NCI-H82 (cell line): ENCODE results near the gene BRF1.
"Not testable (repeated sequence)": the region's sequence is repeated elsewhere in the genome, so short reads cannot be mapped to it uniquely, and the experiment has no call there.

ENCODE experiments used
- DNase-seq: peaks from one replicate; lab custom pipeline; 2025; lab: John Stamatoyannopoulos, UW

BRF1 gene, protein sequence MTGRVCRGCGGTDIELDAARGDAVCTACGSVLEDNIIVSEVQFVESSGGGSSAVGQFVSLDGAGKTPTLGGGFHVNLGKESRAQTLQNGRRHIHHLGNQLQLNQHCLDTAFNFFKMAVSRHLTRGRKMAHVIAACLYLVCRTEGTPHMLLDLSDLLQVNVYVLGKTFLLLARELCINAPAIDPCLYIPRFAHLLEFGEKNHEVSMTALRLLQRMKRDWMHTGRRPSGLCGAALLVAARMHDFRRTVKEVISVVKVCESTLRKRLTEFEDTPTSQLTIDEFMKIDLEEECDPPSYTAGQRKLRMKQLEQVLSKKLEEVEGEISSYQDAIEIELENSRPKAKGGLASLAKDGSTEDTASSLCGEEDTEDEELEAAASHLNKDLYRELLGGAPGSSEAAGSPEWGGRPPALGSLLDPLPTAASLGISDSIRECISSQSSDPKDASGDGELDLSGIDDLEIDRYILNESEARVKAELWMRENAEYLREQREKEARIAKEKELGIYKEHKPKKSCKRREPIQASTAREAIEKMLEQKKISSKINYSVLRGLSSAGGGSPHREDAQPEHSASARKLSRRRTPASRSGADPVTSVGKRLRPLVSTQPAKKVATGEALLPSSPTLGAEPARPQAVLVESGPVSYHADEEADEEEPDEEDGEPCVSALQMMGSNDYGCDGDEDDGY

DNA sequence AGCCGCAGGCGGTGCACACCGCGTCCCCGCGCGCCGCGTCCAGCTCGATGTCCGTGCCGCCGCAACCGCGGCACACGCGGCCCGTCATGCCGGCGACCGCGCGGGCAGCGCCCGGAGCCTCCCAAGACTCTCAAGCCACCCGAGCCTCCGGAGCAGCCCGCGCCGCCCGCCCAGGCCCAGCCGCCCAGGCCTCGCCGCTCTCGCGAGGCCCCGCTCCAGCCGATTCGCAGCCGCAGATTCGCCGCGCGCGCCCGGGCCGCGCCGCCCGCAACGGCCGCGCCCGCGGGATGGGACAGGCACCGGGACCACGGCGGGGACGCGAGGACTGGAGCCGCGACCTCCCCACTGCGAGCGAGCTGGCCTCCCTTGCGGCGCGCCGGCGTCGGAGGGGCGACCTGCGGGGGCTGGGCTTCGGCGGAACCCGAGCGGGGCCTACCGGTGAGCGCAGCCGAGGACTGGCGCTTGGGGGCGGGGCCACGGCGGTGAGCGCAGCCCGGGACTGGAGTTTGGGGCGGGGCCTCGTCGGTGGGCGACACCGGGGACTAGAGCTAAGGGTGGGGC lies at the start of gene BRF1:
BRF1 (minus strand) TSS at position 460 of the 561 bp plus-strand sequence; CDS start at position 88, 372 bp downstream.
- peak; percentile 95 for DNase-seq

DNA sequence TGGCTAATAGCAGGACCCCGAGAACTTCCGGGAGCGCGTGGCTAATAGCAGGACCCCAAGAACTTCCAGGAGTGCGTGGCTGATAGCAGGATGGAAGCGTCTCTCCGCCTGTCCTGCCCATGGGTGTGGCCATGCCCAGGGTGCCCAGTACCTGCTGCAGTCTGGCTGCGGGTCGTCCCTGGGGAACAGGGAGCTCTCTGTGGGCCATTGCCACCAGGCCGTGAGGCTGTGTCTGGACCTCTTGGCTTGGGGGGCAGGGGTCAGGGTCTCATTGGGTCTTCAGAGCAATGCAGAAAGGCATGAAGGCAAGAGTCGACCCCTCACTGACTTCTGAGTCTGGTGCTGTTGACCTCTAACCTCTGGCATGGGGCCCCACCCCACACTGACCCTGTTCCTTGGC lies 49.2 kb upstream of the BRF1 start:
- no peak for DNase-seq

DNA sequence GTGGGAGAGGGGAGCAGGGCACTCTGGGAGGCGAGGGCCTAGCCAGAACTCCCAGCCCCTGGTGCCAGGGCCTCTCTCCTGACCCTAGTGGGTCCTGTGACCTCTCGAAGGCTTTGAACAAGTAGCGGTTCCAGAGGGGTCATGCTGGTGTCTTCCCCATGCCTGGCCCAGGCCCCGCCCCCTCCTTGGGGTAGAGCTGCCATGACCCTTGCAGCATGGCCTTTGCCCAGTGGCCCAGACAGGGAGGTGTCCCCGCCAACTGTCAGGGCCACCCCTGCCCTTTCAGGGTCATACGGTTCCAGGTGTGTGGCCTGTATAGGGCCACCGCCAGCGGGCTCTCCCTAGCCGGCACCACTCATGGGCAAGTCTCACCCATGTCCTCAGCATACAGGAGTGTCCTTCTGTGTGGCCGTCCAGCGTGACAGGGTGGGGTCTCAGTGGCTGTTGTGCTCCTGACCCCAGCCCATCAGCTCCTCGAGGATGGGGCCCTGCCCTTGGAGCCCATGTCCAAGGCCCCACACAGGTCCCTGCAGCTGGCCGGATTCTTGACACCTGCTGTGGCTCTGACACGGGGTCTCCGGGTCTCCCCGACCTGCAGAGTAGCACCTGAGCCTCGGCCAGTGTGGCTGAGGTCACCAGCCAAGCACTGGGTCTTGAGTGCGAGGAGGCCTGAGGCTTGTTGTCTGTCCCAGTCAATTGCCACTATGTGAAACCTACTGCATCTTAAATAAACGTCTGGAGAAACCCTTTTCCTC lies 48.3 kb upstream of the BRF1 start:
- no peak for DNase-seq

DNA sequence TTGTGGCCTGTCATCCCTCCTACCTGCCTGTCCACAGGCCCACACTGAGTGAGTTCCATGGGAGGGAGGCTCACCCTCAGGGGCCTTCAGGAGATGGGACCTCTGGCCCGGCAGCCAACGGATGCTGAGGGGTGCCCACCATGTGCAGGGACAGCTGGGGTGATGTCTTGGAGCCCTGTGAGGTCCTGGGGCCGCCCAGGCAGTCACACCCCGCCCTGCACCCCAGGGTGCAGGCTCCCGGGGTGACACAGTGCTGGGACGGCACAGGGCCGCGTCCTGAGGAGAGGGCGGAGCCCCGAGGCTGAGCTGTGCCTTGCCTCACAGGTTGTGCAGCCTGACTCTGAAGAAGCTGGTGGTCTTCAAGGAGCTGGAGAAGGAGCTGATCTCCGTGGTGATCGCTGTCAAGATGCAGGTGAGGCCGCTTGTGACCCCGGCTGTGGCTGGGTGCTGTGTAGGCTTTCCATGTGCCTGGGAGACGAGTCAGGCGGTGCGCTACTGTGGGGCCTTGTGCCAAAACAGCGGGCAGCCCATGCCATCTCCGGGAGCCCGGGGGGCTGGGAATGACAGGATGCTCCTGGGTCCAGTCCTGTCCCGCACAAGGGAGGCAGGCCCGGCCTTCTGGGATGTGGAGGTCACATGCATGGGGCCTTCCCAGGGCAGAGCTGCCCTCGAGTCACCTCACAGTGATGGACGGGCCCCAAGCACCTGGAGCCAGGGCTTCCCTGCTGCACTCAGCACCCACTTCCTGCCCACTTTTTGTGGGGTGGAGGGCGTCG lies 47.6 kb upstream of the BRF1 start:
- DNase-seq = no peak

DNA sequence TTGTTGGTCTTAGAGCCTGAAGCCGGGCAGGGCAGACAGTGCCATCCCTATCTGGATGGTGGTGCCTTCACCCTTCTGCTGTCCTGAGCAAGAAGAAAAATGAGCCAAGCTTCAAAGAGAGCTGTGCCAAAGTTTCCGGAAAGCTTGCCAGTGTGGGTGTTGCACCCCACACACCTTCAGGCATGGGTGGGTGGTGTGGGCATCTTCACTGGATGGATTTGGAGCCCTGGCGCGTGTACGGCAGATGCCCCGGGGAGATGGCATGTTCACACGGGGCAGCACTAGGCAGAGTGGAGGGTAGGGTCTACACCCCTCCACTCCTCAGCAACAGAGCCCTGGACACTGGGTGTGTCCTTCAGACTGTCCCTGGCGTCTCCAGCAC lies 46.8 kb upstream of the BRF1 start:
- DNase-seq = no peak

DNA sequence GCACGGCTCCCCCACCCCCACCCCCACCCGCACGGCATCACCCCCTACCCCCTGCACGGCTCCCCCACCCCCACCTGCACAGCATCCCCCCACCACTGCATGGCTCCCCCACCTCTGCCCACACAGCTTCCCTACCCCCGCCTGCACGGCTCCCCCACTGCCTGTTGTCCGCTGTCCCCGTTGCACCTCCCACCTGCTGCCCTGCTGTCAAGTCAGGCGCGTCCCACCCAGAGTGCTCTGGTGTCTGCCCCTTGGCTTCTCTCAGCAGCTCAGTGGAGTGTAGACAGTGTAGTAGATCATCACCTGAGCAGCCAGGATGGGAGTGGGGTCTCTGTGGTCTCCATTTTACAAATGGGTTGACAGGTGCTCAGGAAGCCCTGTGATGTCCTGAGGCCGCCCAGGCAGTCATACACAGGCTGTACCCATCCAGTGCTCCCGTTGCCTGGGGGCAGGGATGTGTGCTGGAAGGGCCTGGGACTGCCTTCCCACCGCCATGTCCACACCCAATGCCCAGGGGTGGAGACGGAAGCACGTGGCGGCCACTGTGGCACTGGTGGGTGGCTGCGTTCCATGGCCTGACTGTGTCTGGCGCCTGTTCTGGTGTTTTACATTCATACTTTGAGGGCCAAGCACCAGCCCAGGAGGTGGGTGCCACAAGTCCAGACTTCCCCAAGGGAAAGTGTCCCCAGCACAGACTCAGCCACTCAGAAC lies 46.2 kb upstream of the BRF1 start:
- DNase-seq = no peak

DNA sequence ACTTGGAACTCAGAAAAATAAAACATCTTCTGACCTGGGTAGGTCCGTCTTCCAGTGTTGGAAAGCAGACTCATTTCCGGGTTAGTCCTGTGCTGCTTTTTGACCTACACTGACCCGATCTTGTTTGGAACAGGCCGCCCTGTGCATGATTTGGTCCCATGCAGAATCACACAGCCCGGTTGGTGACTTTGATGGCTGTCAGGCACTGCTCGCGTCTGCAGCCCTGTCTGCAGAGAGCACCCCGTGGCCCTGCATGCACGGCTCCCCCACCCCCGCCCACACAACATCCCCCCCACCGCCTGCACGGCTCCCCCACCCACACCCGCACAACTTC lies 45.4 kb upstream of the BRF1 start:
- DNase-seq = no peak

DNA sequence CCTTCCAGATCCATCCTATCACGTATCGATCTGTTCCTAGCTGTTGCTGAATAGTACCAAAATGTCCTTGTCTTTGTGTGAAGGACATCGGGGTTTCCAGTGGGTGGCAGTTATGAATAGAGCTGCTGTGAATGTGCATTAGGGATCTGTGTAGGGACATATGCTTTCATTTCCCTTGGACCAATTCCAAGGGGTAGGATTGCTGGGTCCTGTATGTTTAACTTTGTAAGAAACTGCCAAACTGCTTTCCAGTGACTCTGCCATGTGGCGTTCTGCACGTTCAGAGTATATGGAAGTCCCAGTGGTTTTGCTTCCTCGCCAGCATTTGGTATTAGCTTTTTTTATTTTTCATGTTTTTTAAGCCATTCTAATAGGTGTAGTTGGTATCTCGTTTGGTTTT lies 42.4 kb upstream of the BRF1 start:
- peak; percentile 12 for DNase-seq

DNA sequence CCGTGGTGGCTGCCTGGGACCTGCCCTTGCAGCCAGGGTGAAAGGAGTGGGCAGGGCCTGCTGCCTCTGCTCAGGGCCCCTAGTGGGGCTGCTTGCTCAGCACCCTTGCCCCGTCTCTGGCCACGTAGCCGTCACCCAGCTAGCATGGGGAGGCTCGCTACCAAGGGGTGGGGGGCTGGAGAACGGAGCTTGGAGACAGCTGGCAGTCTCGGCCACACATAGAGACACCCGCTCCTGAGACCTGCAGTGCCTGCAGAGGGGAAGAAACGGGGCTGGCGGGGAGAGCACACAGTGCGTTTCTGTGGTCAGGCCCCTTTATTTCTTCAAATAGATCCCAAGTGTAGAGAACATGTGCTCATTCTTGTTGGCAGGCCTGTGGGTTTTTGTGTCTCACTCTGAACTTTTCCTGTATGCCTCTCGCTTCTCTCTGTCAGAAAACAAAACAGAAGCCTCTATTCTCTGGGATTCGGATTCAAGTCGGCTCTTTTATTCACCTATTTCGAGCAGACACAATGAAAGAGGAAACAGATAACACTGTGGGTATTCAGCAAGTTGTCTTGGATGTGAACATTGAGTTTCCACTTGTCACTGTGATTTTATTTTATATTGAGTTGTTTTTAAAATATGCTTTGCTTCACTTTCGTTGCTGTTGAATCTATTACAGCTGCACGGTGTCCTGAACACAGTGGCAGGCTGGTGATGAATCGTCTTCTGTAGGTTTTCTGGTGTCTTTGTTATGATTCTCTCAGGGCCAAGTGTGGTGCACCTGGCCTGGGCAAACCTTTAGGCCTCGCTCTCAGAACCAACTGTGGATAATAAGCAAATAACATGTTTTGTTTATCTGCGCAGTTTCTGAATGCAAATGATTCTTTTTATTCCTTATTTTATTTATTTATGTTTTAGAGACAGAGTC lies 40.3 kb upstream of the BRF1 start:
- no peak for DNase-seq

DNA sequence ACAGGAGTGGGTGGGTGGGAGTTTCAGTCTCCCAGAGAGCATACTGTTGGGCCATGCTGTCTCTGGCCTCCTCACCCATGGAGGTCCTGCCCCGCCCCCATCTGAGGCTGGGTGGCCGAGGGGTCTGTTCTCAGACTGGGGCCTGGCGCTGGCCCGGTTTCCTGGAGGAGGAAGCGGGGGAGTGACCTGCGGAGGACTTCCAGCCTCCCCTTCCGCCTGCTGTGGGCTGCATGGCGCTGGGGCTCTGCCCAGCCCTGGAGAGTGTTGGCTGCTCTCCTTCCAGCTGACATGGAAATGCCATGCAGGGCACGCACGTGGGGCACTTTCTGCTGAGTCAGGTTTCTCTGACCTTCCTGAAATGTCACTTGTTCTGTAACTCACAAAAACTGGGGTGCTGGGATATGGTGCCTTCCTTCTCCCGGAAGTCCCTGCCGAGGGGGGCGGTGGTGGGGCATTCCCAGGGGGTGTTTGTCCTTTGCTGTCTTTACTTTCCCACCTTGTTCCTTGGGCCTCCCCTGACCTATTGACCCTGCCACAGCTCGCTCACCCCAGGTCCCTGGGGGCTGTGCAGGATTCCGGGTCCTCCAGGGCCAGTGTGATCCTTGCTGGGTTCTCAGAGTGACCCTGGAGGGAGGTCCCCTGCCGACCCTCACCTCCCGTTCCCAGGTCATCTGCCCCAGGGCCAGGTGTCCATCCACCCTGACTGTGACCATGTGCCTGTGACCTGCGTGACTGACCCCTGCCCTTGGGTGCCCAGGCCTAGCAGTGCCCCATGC lies 37.4 kb upstream of the BRF1 start:
- no peak for DNase-seq

DNA sequence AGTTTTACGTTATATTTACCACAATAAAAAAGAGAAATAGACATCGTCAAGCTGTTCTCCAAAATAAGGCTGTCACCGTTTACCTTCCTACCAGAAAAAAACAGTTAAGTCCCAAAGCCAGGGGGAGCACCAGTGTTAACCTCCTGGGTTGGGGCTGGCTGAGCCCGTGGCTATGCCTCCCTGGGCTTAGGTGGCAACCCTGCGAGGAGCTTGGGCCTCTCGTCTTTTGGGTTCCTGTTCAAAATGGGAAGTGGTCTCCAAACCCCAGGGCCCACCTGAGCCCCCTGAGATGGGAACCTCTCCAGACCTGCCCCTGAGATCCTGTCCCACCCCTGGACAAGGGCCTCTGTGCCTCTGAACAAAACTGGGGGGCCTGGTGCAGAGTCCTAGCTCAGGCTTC lies 36.6 kb upstream of the BRF1 start:
- DNase-seq = no peak

DNA sequence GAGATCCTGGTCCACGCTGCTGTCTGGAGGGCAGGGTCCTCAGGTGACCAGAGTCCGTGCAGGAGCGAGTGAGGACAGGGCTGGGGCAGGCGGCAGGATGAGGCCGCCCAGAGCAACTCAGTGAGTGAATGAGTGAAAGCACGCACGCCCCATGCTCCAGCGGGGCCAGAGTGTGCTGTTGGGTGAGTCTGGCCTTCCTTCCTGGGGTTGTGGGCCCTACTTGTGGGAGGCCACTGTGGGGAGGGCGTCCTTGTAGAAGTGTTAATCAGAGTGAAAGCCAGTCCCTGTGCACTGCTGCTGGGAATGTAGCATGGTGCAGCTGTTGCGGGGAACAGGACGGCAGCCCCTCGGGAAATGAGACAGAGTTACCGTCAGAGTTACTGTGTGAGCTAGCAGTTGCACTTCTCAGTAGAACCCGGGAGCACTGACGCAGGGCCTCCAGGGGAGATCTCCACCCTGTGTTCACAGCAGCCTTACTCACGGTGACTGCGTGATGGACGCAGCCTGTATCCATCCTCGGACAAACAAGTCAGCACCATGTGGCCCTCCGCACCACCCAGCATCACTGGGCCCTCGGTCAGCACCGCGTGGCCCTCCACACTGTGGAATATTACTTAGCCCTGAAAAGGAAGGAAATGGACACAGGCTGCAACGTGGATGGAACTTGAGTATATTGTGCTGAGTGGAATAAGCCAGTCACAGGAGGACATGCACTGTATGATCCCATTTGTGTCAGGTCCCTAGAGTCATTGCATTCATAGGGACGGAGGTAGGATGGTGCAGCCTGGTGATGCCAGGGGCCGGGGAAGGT lies 35.9 kb upstream of the BRF1 start:
- no peak for DNase-seq

DNA sequence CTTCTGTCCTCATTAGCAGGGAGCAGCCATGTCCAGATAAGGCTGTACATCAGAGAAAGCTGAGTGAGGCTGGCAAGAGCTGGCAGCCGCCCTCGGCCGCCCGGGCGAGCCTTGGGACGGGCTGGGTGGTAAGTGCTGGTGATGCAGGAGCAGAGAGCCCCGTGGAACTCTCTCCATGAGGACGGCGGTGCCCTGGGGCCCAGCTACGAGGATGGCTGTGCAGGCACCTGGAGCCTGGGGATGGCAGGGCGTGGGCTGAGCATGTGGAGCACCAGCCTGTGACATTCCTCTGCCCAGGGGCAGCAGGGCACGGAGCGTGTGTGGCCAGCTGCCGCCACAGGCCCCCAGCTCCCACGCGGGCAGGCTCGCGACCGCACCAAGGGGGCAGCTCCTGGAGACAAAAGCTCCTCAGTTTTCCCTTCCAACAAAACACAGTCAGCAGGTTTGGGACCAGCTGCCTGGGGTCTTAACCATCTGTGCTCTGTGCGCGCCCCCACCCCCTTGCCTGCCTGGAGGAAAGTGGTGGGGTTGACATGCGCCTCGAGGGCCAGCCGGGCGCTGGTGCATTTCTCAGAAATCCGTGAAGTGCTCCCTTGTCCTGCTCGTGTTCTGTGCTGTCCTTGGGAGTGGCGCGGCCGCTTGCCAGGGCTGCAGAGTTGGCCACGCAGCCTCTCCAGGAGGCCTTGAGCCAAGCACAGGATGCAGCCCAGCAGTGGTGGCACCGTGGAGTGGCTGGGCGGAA lies 35.1 kb upstream of the BRF1 start:
- peak; percentile 10 for DNase-seq

DNA sequence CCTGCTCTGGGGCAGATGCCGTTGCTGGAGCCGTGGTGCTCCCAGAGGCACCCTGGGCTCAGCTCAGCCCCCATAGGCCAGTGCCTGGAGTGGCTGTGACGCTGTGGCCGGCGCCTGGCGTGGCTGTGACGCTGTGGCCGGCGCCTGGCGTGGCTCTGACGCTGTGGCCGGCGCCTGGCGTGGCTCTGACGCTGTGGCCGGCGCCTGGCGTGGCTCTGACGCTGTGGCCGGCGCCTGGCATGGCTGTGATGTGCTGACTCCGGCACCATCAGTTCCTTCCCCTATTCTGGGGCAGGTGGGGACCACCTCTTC lies 34.4 kb upstream of the BRF1 start:
- DNase-seq = not testable (repeated sequence)

DNA sequence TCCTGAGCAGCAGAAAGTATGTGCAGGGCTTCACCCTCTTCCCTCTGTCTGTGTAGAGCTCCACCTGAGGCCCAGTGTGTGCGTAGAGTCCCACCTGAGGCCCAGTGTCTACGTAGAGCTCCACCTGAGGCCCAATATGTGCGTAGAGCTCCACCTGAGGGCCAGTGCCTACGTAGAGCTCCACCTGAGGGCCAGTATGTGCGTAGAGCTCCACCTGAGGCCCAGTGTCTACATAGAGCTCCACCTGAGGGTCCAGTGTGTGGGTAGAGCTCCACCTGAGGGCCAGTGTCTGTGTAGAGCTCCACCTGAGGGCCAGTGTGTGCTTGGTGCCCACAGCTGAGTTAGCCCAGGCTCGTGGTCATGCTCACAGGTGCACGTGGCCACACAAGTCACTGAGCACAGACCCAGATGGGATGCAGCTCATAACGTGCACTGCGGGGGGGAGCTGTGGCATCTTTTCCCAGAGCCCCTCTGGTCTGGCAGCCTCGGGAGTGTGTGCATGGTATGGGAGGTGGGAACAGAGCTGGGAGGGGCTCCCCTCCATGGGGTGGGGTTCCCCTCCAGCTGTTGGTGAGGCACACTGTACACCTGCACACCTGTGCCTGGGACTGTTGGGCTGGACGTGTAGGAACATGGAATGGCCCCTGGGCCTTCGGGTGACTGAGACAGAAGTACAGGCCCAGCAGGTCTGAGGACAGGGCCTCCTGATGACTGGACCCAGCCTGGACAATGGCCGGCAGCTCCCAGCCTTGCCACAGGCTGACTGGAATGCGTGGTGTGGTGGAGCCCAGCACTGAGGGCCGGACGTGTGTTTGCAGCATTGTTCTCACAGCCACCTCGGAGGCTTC lies 33.8 kb upstream of the BRF1 start:
- no peak for DNase-seq

DNA sequence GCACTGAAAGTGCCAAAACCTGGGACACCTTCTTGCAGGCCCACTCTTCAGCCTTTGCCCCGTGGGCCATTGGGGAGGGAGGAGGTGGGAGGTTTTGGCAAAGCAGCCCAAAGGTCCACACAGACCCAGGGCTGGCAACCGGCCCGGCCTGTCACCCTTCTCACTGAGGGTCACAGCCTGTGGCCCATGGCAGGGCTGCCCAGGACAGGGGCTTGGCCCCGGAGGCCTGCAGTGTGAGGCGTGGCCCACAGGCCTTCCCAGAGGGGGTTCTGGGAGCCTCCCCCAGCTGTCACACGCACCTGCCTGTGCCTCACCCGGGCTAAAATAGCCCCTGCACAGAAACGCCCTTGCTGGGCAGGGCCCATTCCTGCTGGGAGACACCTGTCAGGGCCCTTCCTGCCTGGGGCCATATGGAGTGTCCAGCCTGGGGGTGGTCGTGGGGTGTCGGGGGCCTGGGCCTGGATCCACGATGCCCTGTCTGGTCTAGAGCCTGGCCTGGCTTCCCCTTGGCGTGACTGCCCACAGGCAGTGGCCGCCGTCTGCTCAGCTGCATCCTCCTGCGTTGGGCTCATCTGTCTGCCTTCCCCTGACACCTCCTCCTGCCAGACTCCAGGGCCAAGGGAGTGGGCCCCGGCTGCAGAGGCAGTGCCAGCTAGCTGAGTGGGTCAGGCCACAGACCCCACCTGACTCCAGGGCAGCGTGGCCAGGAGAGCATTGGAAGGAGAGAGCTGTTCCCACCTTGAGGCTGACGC lies 33.0 kb upstream of the BRF1 start:
- DNase-seq = no peak
